Left kidney (tissue), 2 donors: Measurements from ENCODE around the gene ARHGAP45. TPM values are rescaled to one million over a fixed set of nuclear protein-coding genes. Genes with fewer than 3 reads are reported as not detected.
A peak's percentile ranks its signal among the peaks of the same experiment; 100 is the strongest.

Source experiments
- DNase-seq: peaks from one replicate; pipeline ENCODE4 v3.0.0-alpha.2; 2013
- polyA plus RNA-seq: library from polyadenylated mRNA; unstranded; fragments of 120-200 nt; gene quantifications from one replicate; pipeline ENCODE4 v1.2.1, GENCODE V29; 2013; ENCODE audit not compliant: insufficient read length

ARHGAP45 gene
- polyA plus RNA-seq, 1 donor: 7.2 TPM

DNA sequence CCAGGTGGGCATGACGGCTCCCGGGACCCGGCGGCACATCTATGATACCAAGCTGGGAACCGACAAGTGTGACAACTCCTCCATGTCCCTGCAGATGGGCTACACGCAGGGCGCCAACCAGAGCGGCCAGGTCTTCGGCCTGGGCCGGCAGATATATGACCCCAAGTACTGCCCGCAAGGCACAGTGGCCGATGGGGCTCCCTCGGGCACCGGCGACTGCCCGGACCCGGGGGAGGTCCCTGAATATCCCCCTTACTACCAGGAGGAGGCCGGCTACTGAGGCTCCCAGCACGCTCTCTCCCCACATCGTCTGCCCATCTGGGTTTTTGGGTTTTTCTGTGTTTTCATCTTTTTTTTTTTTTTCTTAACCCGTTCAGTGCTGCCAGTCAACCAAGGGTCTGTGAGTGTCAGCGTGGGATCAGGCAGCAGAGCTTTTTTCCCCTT lies 29.3 kb upstream of the ARHGAP45 start:
- no peak for DNase-seq

DNA sequence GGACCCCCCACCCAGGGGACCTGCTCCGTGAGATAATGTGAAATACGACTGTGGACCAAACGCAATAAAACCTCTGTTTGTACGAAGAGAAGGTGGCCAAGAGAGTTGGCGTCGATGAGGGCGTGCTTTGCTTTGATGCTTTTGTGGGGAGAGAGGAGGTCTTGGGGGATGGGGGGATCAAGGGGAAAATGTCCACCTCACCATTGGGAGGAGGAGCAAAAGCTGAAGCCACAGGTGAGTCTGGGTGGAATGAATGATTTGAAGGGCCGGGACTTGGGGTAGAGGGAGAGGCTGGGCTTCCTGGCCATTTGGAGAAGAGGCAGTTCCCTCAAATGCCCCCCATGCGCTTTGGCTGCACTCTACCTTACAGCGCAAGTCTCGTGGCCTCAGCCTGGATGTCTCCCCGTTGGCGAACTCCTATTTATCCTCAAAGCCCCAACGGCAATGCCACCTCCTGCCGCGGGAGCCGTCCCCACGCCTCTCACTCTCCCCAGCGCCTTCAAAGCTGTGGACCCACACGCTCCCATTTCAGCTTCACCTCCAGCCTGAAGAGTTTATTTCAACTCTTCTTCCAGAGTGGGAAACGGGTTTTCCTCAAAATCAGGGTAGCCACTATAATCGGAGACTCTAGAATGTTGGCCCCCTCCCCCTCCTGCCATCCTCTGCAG lies 27.9 kb upstream of the ARHGAP45 start:
- no peak for DNase-seq

DNA sequence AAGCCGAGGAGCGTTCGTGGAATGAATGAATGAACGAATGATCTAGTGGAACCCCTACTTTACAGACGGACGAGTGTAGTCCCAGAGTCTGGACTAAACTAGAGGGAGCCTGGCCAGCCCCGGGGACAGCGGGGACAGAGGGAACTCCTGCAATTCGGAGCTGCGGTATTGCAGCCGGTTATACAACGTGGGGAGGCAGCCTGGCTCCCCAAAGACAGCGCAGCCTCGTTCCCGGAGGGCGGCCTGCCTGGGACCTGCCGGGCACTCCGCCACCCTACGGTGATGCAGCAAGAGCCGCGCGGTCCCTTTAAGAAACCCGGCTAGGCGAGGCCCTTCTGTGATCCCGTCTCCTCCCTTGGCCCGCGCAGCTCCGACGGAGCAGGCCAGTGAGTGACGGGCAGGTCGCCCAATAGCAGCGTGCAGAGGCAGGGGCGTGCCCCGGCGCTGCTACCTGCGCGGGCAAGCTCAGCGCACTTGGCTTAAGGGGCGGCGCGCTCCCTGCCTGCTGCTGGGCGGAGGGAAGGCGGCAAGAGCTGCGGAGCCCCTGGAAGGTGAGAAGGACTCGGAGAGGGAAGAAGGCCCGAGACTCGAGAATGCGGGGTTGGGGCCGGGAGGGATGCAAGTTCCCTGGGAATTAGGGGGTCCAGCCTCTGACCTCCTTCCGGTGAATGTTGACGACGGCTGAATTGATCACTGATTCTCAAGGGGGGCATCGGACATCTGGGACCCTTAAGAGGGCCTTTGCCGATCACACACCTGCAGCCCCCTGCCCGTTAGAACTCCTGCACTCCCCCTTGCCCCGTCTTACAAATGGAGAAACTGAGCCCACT lies 27.1 kb upstream of the ARHGAP45 start, which contains the start of gene ABCA7:
Gene ABCA7 (plus strand): TSS at position 462 of the 830 bp plus-strand sequence. CDS start 1,255 bp downstream, outside the sequence.
- peak; percentile 95 for DNase-seq

DNA sequence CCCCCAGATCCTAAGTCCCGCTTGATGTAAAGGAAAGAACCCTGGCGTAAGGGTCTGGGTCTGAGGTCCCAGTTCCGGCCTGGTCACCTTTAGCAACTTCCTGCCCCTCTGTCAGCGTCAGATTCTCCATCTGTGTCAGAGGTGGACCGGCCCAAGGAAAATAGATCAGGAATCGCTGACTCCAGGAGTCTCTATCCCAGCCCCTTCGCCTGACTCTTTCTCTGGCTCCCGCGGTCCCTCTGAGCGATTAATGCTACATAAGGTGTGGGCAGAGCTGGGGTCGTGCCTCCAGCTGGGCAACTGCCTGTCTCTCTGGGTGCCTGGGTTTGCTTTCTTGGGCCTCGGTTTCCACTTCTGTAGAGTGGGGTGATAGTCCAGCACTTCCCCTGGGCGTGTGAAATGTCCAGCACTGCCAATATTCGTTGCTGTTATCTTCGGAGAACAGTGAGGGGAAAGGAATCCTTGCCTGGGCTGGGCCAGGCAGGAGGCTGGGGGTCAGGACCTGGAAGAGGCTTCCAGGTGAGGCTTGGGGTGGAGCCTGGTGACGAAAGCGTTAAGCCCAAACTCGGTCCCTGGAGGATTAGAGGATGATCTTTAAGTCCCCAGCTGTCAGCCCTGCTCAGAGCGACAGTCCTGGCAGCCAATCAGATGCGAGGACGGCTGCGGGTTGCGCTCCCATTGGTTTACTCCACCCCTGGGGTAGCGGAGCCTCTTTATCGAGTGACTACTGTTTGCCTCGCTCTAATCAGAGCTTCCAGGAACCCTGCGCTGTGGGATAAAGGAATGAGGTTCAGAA lies 26.3 kb upstream of the ARHGAP45 start:
- DNase-seq: peak; percentile 84

DNA sequence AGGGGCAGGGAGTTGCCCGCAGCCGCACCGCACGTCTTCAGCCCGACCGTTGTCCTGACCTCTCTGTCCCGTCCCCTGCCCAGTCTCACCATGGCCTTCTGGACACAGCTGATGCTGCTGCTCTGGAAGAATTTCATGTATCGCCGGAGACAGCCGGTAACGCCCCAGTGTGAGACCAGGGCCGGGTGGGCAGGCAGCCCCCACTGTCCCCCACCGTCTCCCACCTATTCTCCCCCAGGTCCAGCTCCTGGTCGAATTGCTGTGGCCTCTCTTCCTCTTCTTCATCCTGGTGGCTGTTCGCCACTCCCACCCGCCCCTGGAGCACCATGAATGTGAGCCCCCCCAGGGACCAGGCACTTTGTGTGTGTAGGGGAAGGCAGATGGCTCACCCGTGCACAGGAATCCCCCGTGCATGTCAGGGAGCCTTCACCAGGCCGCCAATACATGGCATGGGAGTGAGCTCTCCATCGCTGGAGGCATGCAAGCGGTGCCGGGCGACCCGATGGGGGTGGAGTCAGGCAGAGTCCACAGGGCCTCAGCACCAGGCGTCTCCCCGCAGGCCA lies 25.6 kb upstream of the ARHGAP45 start:
- no peak for DNase-seq

DNA sequence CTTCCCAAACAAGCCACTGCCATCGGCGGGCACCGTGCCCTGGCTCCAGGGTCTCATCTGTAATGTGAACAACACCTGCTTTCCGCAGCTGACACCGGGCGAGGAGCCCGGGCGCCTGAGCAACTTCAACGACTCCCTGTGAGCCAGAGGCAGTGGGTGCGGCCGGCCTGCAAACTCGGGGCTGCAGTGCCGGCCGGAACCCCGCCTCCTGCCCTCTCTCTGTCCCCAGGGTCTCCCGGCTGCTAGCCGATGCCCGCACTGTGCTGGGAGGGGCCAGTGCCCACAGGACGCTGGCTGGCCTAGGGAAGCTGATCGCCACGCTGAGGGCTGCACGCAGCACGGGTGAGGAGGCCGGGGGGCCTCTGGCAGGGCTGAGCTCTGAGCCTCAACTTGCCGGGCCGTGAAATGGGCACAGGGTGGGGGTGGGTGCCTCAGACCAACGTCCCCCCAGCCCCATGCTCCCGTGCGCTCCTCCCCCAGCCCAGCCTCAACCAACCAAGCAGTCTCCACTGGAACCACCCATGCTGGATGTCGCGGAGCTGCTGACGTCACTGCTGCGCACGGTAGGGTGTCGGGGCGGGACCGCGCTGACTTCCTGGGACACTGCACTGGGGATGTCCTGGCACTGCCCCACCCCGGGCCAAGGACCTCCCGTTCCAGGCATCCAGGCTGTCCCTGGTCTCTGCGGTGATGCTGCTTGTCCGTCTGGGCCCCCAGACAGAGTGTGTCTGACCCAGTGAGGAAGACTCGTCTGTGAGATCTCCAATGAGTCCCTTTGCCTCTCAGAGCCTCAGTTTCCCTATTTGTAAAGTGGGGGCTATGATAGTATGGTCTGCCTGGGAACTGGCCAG lies 24.9 kb upstream of the ARHGAP45 start:
- no peak for DNase-seq

DNA sequence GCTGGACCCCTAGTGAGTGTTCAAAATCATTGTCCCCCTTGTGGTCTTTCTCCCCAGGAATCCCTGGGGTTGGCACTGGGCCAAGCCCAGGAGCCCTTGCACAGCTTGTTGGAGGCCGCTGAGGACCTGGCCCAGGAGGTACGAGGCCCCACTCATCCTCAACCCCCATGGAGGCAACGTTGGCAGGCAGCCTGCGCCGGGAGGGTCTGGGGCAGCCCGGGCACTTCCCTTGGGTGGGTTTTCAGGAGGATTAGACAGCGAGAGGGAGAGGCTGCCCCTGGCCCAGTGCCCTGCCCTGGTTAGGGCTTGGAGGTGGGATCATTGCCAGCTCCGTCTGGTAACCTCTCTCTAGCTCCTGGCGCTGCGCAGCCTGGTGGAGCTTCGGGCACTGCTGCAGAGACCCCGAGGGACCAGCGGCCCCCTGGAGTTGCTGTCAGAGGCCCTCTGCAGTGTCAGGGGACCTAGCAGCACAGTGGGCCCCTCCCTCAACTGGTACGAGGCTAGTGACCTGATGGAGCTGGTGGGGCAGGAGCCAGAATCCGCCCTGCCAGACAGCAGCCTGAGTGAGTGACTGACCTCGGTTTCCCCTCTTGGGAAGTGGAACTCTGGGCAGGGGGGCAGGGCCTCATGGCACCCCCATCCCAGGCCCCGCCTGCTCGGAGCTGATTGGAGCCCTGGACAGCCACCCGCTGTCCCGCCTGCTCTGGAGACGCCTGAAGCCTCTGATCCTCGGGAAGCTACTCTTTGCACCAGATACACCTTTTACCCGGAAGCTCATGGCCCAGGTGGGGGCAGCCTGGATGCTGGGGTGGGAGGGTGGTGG lies 24.1 kb upstream of the ARHGAP45 start:
- DNase-seq: no peak

DNA sequence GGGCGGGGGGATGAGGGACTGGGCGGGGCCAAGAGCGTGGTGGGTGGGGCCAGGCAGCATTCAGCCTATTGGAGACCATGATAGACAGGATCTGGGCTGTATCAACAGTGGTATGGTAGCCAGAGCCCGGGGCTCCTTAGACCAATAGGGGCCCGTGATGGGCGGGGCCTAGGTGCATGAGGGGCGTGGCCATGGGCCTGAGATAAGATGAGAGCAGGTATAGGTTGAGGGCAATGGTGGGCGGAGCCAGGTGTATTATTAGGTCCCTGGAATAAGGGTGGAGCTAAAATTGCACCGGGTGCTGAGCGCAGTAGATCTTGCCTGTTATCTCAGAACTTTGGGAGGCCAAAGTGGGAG lies 21.7 kb upstream of the ARHGAP45 start:
- no peak for DNase-seq

DNA sequence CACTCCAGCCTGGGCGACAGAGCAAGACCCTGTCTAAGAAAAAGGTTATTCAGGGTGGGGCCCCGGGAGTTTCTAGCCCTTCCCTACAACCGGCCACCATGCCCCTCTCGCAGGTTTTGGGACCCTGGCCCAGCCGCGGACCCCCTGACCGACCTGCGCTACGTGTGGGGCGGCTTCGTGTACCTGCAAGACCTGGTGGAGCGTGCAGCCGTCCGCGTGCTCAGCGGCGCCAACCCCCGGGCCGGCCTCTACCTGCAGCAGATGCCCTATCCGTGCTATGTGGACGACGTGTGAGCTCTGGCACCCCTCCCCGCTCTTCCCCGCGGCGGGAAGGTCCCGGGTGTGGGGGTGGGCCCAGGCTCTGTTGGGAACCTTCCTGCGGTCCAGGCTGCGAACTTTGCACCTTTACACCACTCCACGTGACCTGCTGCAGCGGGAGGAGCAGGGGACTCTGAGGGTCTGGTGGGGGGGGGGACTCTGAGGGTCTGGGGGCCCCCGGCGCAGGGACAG lies 20.8 kb upstream of the ARHGAP45 start:
- DNase-seq: no peak

DNA sequence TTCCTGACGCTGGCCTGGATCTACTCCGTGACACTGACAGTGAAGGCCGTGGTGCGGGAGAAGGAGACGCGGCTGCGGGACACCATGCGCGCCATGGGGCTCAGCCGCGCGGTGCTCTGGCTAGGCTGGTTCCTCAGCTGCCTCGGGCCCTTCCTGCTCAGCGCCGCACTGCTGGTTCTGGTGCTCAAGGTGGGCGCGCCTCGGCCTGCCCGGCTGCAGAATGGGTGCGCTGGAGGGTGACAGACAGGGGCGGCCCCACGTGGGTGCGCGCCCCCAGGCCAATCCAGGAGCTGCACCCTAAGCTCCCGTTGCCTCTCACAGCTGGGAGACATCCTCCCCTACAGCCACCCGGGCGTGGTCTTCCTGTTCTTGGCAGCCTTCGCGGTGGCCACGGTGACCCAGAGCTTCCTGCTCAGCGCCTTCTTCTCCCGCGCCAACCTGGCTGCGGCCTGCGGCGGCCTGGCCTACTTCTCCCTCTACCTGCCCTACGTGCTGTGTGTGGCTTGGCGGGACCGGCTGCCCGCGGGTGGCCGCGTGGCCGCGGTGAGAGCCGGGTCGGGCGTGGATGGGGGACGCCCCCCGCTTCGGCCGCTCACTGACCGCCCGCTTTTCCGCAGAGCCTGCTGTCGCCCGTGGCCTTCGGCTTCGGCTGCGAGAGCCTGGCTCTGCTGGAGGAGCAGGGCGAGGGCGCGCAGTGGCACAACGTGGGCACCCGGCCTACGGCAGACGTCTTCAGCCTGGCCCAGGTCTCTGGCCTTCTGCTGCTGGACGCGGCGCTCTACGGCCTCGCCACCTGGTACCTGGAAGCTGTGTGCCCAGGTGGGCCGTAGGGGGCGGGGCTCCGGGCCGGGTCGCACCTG lies 19.9 kb upstream of the ARHGAP45 start:
- no peak for DNase-seq

DNA sequence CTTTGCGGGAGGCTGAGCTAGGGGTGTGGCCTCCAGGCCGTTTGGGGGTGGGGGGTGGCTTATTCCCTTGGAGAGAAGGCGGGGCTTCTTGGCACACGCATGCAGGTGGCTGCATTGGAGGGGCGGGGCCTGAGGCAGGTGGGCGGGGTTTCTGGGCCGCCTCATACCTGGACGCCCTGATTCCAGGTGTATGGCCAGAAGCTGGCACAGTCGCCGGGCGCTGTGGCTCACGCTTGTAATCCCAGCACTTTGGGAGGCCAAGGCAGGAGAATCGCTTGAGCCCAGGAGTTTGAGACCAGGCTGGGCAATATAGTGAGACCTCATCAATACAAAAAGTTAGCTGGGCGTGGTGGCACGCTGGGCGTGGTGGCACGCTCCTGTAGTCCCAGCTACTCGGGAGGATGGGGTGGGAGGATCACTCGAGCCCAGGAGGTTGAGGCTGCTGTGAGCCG lies 19.2 kb upstream of the ARHGAP45 start:
- DNase-seq: no peak

DNA sequence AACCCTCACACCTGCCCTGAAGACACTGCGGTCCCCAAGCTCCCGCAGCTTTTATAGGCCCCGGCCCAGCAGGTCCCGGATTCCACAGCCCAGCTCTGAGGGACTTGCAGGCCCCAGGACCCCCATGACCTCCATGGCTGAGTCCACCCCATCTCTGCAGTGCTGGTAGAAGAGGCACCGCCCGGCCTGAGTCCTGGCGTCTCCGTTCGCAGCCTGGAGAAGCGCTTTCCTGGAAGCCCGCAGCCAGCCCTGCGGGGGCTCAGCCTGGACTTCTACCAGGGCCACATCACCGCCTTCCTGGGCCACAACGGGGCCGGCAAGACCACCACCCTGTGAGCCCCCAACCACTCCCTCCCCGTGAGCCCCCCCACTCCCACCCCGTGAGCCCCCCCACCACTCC lies 17.9 kb upstream of the ARHGAP45 start:
- DNase-seq: no peak

DNA sequence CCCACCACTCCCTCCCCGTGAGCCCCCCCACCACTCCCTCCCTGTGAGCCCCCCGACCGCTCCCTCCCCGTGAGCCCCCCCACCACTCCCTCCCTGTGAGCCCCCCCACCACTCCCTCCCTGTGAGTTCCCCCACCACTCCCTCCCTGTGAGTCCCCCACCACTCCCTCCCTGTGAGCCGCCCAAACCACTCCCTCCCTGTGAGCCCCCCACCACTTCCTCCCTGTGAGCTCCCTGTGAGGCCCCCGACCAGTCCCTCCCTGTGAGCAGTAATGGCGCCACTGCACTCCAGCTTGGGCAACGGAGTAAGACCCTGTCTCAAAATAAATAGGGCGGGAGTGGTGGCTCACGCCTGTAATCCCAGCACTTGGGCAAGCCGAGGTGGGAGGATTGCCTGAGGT lies 17.2 kb upstream of the ARHGAP45 start:
- DNase-seq: no peak

DNA sequence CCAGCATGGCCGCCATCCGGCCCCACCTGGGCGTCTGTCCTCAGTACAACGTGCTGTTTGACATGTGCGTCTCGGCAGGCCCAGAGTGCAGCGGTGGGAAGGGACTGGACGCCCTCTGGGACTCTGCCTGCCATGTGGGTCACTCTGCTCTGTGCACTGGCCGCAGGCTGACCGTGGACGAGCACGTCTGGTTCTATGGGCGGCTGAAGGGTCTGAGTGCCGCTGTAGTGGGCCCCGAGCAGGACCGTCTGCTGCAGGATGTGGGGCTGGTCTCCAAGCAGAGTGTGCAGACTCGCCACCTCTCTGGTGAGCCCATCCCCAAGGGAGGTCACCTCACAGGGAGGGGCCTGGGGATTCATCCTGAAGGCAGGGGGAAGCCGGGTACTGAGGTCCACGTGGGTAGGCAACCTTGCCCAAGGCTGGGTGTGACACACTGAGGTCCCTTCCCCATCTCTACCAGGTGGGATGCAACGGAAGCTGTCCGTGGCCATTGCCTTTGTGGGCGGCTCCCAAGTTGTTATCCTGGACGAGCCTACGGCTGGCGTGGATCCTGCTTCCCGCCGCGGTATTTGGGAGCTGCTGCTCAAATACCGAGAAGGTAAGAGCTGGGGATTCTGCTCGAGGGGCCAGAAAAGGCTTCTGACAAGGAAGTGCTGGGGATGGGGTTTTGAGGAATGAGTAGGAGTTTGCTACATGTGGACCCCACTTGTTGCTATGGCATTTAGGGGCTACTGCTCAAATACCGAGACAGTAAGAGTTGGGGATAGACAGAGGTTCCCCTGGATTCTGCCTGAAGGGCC lies 15.8 kb upstream of the ARHGAP45 start:
- DNase-seq: no peak

DNA sequence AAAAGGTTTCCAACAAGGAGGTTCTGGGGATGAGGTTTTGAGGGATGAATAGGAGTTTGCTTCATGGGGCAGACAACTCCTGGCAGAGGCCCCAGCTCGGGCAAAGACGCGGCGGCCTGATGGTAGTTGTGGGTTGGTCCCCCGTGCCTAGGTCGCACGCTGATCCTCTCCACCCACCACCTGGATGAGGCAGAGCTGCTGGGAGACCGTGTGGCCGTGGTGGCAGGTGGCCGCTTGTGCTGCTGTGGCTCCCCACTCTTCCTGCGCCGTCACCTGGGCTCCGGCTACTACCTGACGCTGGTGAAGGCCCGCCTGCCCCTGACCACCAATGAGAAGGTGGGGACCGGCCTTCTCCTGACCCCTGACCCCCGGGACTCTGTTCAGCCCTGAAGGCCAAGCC lies 15.2 kb upstream of the ARHGAP45 start:
- DNase-seq: no peak

DNA sequence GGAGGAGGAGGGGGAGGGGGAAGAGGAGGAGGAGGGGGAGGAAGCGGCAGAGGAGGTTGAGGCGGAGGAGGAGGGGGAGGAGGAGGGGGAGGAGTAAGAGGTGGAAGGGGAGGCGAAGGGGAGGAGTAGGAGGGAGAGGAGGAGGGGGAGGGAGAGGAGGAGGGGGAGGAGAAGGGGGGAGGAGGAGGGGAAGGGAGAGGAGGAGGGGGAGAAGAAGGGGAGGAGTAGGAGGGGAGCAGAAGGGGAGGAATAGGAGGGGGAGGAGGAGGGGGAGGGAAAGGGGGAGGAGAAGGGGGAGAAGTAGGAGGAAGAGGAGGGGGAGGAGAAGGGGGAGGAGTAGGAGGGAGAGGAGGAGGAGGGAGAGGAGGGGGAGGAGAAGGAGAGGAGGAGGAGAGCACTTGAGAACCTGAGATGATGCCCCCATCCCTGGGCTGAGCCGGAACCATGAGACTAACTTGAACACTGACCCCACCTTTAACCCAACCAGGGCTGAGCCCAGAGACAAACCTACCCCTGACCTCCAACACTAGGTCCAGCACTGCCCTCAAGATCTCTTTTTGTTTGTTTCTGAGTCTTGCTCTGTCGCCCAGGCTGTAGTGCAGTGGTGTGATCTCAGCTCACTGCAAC lies 14.5 kb upstream of the ARHGAP45 start:
- DNase-seq: no peak

DNA sequence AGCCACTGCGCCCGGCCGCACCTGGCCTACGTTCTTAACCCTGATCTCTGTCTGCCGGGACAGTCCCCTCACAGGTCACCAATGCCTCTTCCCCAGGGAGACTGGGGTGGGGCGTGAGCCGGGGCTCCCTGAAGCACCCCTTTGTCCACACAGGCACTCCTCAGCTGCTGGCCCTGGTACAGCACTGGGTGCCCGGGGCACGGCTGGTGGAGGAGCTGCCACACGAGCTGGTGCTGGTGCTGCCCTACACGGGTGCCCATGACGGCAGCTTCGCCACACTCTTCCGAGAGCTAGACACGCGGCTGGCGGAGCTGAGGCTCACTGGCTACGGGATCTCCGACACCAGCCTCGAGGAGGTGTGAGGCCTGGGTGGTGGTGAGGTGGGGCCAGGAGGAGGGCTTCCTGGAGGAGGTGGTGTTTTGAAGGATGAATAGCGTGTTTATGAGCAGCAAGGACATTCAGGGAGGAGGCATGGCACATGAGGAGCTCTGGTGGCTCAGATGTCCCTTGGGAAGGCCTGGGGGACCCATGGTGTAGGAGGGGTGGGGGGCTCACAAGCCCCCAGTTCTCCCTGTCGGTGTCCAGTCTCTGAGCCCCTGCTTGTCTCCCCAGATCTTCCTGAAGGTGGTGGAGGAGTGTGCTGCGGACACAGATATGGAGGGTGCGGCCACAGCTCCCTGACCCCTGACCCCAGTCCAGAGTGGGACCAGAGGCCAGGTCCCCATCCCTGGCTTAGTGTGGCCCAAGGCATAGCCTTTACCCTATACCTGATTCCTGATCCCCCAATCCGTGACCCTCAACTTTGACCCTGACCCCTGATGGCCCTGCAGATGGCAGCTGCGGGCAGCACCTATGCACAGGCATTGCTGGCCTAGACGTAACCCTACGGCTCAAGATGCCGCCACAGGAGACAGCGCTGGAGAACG lies 13.5 kb upstream of the ARHGAP45 start:
- no peak for DNase-seq
